Occipital lobe (tissue), 2 donors: Measurements from ENCODE around the gene ANGEL1. TPM values are rescaled to one million over a fixed set of nuclear protein-coding genes. Genes with fewer than 3 reads are reported as not detected.

Experiments used
- DNase-seq: peaks from one replicate; lab custom pipeline; 2025; lab: John Stamatoyannopoulos, UW
- total RNA-seq: library from RNA; depleted of rRNA; stranded (reverse); fragments of >200 nt; gene quantifications from one replicate; pipeline ENCODE4 v1.2.3, GENCODE V29; 2014

Gene ANGEL1
- total RNA-seq, 1 donor from 2014 or later = 10.3 TPM

- DNase-seq = no peak
These were observed 44.7 kb downstream of the ANGEL1 start for GRCh38 chr14:76767681-76768656.

GRCh38 chr14:76765461-76765931, 47.2 kb downstream of the ANGEL1 start:
- no peak for DNase-seq

- no peak for DNase-seq
These were observed 49.3 kb downstream of the ANGEL1 start for GRCh38 chr14:76763096-76764041.

GRCh38 chr14:76762411-76763095, 50.1 kb downstream of the ANGEL1 start:
- no peak for DNase-seq

GRCh38 chr14:76761960-76762410, 50.7 kb downstream of the ANGEL1 start:
- no peak for DNase-seq

GRCh38 chr14:76761136-76761959, 51.3 kb downstream of the ANGEL1 start, which contains the start of gene VASH1:
TSS of gene VASH1 (plus strand) at chr14:76761468. CDS start at chr14:76762822, 1,354 bp downstream.
- DNase-seq = peak; percentile 64

- no peak for DNase-seq
These were observed 52.1 kb downstream of the ANGEL1 start for GRCh38 chr14:76760331-76761135.

GRCh38 chr14:76759589-76759988, 53.1 kb downstream of the ANGEL1 start:
- no peak for DNase-seq

- DNase-seq = no peak
These were observed 56.3 kb downstream of the ANGEL1 start for GRCh38 chr14:76756371-76756750.

GRCh38 chr14:76755610-76756370, 56.9 kb downstream of the ANGEL1 start:
- no peak for DNase-seq

- no peak for DNase-seq
These were observed 58.1 kb downstream of the ANGEL1 start for GRCh38 chr14:76754586-76754985.

- DNase-seq = no peak
These were observed 59.0 kb downstream of the ANGEL1 start for GRCh38 chr14:76753541-76754198.

GRCh38 chr14:76752744-76753143, 59.9 kb downstream of the ANGEL1 start:
- DNase-seq = peak; percentile 39

GRCh38 chr14:76742966-76743365, 69.7 kb downstream of the ANGEL1 start:
- no peak for DNase-seq

- no peak for DNase-seq
These were observed 70.5 kb downstream of the ANGEL1 start for GRCh38 chr14:76742185-76742584.

- DNase-seq = no peak
These were observed 71.6 kb downstream of the ANGEL1 start for GRCh38 chr14:76741074-76741473.
